H9 (cell line): ENCODE measurements around the gene CEP41. TPM values are rescaled to one million over a fixed set of nuclear protein-coding genes. Genes with fewer than 3 reads are reported as not detected.
A peak's percentile ranks its signal among the peaks of the same experiment; 100 is the strongest.

Experiments
- DNase-seq: peaks from one replicate; pipeline ENCODE4 v3.0.0-alpha.2; 2017
- H2AFZ ChIP-seq: one replicate; pipeline ENCODE4 v1.6.1; 2013; ENCODE audit warnings: mild to moderate bottlenecking, low read length, control low read depth, moderate library complexity
- H2AK5ac ChIP-seq: 2 replicates; pipeline ENCODE4 v1.6.1; 2013; ENCODE audit warnings: low read length, control low read depth, mixed read lengths; ENCODE audit not compliant: insufficient read length
- H2BK120ac ChIP-seq: one replicate; pipeline ENCODE4 v1.6.1; 2013; ENCODE audit warnings: low read depth, mild to moderate bottlenecking, low read length, control low read depth, inconsistent platforms; ENCODE audit not compliant: poor library complexity, severe bottlenecking
- H2BK12ac ChIP-seq: 2 replicates; pipeline ENCODE4 v1.6.1; 2013; ENCODE audit warnings: low read length, control low read depth, mixed read lengths, low read depth; ENCODE audit not compliant: insufficient read length
- H2BK15ac ChIP-seq: 2 replicates; pipeline ENCODE4 v1.6.1; 2013; ENCODE audit warnings: low read depth, low read length, control low read depth
- H2BK20ac ChIP-seq: one replicate; pipeline ENCODE4 v1.6.1; 2013; ENCODE audit warnings: low read depth, mild to moderate bottlenecking, low read length, control low read depth, inconsistent platforms; ENCODE audit not compliant: poor library complexity, severe bottlenecking
- H2BK5ac ChIP-seq: 2 replicates; pipeline ENCODE4 v1.6.1; 2013; ENCODE audit warnings: low read length, control low read depth, mixed read lengths; ENCODE audit not compliant: insufficient read length
- H3K14ac ChIP-seq: 2 replicates; pipeline ENCODE4 v1.6.1; 2013; ENCODE audit warnings: low read length, control low read depth; ENCODE audit not compliant: insufficient read depth
- H3K18ac ChIP-seq: 2 replicates; pipeline ENCODE4 v1.6.1; 2013; ENCODE audit warnings: low read depth, mild to moderate bottlenecking, mixed read lengths, low read length, control low read depth; ENCODE audit not compliant: insufficient read length
- H3K23ac ChIP-seq: 2 replicates; pipeline ENCODE4 v1.6.1; 2013; ENCODE audit warnings: low read length, control low read depth, mixed read lengths, low read depth; ENCODE audit not compliant: insufficient read length
- H3K23me2 ChIP-seq: 2 replicates; pipeline ENCODE4 v1.6.1; 2013; ENCODE audit warnings: low read depth, mild to moderate bottlenecking, mixed read lengths, low read length, control low read depth; ENCODE audit not compliant: insufficient read length, poor library complexity, severe bottlenecking
- H3K27ac ChIP-seq: 2 replicates; pipeline ENCODE4 v1.5.1; 2013; ENCODE audit warnings: low read length, control low read depth, mixed read lengths, low read depth; ENCODE audit not compliant: insufficient read length
- H3K27me3 ChIP-seq: 2 replicates; pipeline ENCODE4 v1.6.1; 2013; ENCODE audit warnings: low read length, control low read depth, inconsistent platforms; ENCODE audit not compliant: insufficient read depth
- H3K4ac ChIP-seq: 2 replicates; pipeline ENCODE4 v1.6.1; 2013; ENCODE audit warnings: low read depth, mild to moderate bottlenecking, control low read depth, inconsistent platforms, low read length, moderate library complexity
- H3K4me1 ChIP-seq: 2 replicates; pipeline ENCODE4 v1.6.1; 2013; ENCODE audit warnings: low read length, control low read depth, inconsistent platforms; ENCODE audit not compliant: insufficient read depth
- H3K4me2 ChIP-seq: 2 replicates; pipeline ENCODE4 v1.6.1; 2013; ENCODE audit warnings: low read length, control low read depth, mixed read lengths; ENCODE audit not compliant: insufficient read length, insufficient read depth
- H3K56ac ChIP-seq: 2 replicates; pipeline ENCODE4 v1.6.1; 2013; ENCODE audit warnings: low read depth, mild to moderate bottlenecking, mixed read lengths, low read length, control low read depth; ENCODE audit not compliant: insufficient read length
- H3K79me1 ChIP-seq: 2 replicates; pipeline ENCODE4 v1.6.1; 2013; ENCODE audit warnings: low read depth, mild to moderate bottlenecking, moderate library complexity, low read length, control low read depth, inconsistent platforms; ENCODE audit not compliant: insufficient read depth, poor library complexity, severe bottlenecking
- H3K79me2 ChIP-seq: 2 replicates; pipeline ENCODE4 v1.6.1; 2013; ENCODE audit warnings: low read length, control low read depth, inconsistent platforms; ENCODE audit not compliant: insufficient read depth
- H3K9ac ChIP-seq: 2 replicates; pipeline ENCODE4 v1.6.1; 2013; ENCODE audit warnings: low read length, control low read depth, mixed read lengths; ENCODE audit not compliant: insufficient read length; ENCODE audit errors: extremely low read depth
- H3K9me3 ChIP-seq: one replicate; pipeline ENCODE4 v1.6.1; 2013; ENCODE audit warnings: low read depth, low read length, inconsistent platforms; ENCODE audit not compliant: control insufficient read depth
- H3T11ph ChIP-seq: one replicate; pipeline ENCODE4 v1.6.1; 2013; ENCODE audit warnings: mild to moderate bottlenecking, low read length, control low read depth, inconsistent platforms
- H4K20me1 ChIP-seq: one replicate; pipeline ENCODE4 v1.6.1; 2013; ENCODE audit not compliant: control insufficient read depth, insufficient read length, insufficient read depth
- H4K5ac ChIP-seq: 2 replicates; pipeline ENCODE4 v1.6.1; 2013; ENCODE audit warnings: low read depth, mild to moderate bottlenecking, mixed read lengths, low read length, control low read depth; ENCODE audit not compliant: insufficient read length
- H4K8ac ChIP-seq: replicated peaks from 2 replicates; pipeline ENCODE4 v1.6.1; 2013; ENCODE audit warnings: low read length, control low read depth, mixed read lengths, low read depth; ENCODE audit not compliant: insufficient read length
- H4K91ac ChIP-seq: 2 replicates; pipeline ENCODE4 v1.6.1; 2013; ENCODE audit warnings: low read depth, mild to moderate bottlenecking, moderate library complexity, mixed read lengths, low read length, control low read depth; ENCODE audit not compliant: insufficient read length
- H3K27ac Mint-ChIP-seq, 3 experiments: 2 replicates in 2 of 3; 3 replicates in 1 of 3; pipeline ENCODE4 v1.8.0; 2020 to 2021; ENCODE audit warnings: mixed read lengths in 3 of 3, mild to moderate bottlenecking in 1 of 3, moderate library complexity in 1 of 3
- H3K27me3 Mint-ChIP-seq: 2 replicates; pipeline ENCODE4 v1.8.0; 2021; ENCODE audit warnings: low read depth, mild to moderate bottlenecking, moderate library complexity, mixed read lengths
- H3K36me3 Mint-ChIP-seq, 3 experiments: 2 replicates in 2 of 3; 3 replicates in 1 of 3; pipeline ENCODE4 v1.8.0; 2020 to 2021; ENCODE audit warnings: low read depth in 3 of 3, mixed read lengths in 3 of 3; ENCODE audit not compliant: insufficient read depth in 1 of 3
- H3K4me1 Mint-ChIP-seq, 2 experiments: 2 replicates each; pipeline ENCODE4 v1.8.0; 2020; ENCODE audit warnings: mixed read lengths in 2 of 2
- H3K4me3 Mint-ChIP-seq, 2 experiments: 2 replicates in 1 of 2; 3 replicates in 1 of 2; pipeline ENCODE4 v1.8.0; 2020 to 2021; ENCODE audit warnings: mild to moderate bottlenecking in 2 of 2, mixed read lengths in 2 of 2, moderate library complexity in 1 of 2
- H3K9me3 Mint-ChIP-seq, 2 experiments: 2 replicates in 1 of 2; 3 replicates in 1 of 2; pipeline ENCODE4 v1.8.0; 2020; ENCODE audit warnings: mild to moderate bottlenecking in 2 of 2, mixed read lengths in 2 of 2, moderate library complexity in 1 of 2
- WGBS: extraction: QIAGEN DNeasy Blood & Tissue Kit; methylation state at CpG from one replicate; pipeline ENCODE4 v1.1.7; 2013; ENCODE audit warnings: missing lambda C conversion rate, low lambda C conversion rate, mixed read lengths; ENCODE audit not compliant: insufficient read length; ENCODE audit errors: extremely low coverage; 5-methylcytosine and 5-hydroxymethylcytosine counted together
- total RNA-seq: library from RNA; stranded (reverse); gene quantifications from 2 replicates; pipeline ENCODE4 v1.2.1, GENCODE V29; 2021
- TF ChIP-seq, protein P1 (sequence below): fragments of 200-600 bp; sonication (generic); conservative IDR thresholded peaks from 3 replicates; pipeline ENCODE4 v1.8.0; 2021; ENCODE audit warnings: antibody characterized with exemption, mild to moderate bottlenecking

The CEP41 gene
- total RNA-seq, 1 experiment from 2014 or later, result 9.7 TPM

GRCh38 chr7:130365088-130365487, 75.7 kb downstream of the CEP41 start:
- Histone ChIP-seq H4K91ac (no peak overlapping the region), H2BK20ac (no peak overlapping the region), H3K18ac (no peak overlapping the region), H4K8ac (no peak overlapping the region), H3K14ac (no peak overlapping the region), H3T11ph (no peak overlapping the region), H3K56ac (no peak overlapping the region), H2AFZ (no peak overlapping the region), H3K9me3 (no peaks in the 10 kb centered on the region), H2BK12ac (no peak overlapping the region), H3K79me2 (no peaks in the 10 kb centered on the region), H3K23ac (no peak overlapping the region), H2BK120ac (no peak overlapping the region), H3K4me1 (no peaks in the 10 kb centered on the region; the same call in 1 of the 2 replicates), H3K23me2 (no peaks in the 10 kb centered on the region), H4K5ac (no peak overlapping the region), H2AK5ac (no peak overlapping the region), H2BK15ac (no peak overlapping the region), H3K4me2 (no peak overlapping the region), H3K27ac (no peak overlapping the region), H3K4ac (no peak overlapping the region), H4K20me1 (no peaks in the 10 kb centered on the region), H3K9ac (no peak overlapping the region), H3K27me3 (no peaks in the 10 kb centered on the region), H3K79me1 (no peaks in the 10 kb centered on the region), H2BK5ac (no peak overlapping the region)
- H3K4me3 Mint-ChIP-seq, result no peak overlapping the region
- no peak for DNase-seq
- peaks cover 5 to 6% of the 10 kb centered on the region in 2 experiments; a peak in 4 of 5 replicates for H3K9me3 Mint-ChIP-seq
- H3K27me3 Mint-ChIP-seq, result peaks cover 2% of the 10 kb centered on the region; the same call in 1 of the 2 replicates
- H3K27ac Mint-ChIP-seq, result peak overlapping the region in 1 of 3 experiments; percentile 28; a peak in 2 of 7 replicates
- TF ChIP-seq, protein P1, sequence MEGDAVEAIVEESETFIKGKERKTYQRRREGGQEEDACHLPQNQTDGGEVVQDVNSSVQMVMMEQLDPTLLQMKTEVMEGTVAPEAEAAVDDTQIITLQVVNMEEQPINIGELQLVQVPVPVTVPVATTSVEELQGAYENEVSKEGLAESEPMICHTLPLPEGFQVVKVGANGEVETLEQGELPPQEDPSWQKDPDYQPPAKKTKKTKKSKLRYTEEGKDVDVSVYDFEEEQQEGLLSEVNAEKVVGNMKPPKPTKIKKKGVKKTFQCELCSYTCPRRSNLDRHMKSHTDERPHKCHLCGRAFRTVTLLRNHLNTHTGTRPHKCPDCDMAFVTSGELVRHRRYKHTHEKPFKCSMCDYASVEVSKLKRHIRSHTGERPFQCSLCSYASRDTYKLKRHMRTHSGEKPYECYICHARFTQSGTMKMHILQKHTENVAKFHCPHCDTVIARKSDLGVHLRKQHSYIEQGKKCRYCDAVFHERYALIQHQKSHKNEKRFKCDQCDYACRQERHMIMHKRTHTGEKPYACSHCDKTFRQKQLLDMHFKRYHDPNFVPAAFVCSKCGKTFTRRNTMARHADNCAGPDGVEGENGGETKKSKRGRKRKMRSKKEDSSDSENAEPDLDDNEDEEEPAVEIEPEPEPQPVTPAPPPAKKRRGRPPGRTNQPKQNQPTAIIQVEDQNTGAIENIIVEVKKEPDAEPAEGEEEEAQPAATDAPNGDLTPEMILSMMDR, result no peak
- H3K36me3 Mint-ChIP-seq, result peaks cover 0 to 7% (median 2%) of the 10 kb centered on the region in 3 experiments; a peak in 2 of 7 replicates
- peaks cover 15 to 21% of the 10 kb centered on the region in 2 experiments for H3K4me1 Mint-ChIP-seq
- no CpG with 5 or more reads among the region's 2 CpGs for WGBS
